NB4 (cell line): ENCODE results near the gene GRIA2.

ENCODE experiments used
- CTCF ChIP-seq: IDR thresholded peaks from one replicate; pipeline ENCODE4 v1.5.1; 2012; ENCODE audit warnings: low read depth, low read length
- POLR2A ChIP-seq: IDR thresholded peaks from 2 replicates; pipeline ENCODE4 v1.6.1; 2011; ENCODE audit warnings: mild to moderate bottlenecking; ENCODE audit not compliant: insufficient read length; ENCODE audit errors: extremely low read depth

DNA sequence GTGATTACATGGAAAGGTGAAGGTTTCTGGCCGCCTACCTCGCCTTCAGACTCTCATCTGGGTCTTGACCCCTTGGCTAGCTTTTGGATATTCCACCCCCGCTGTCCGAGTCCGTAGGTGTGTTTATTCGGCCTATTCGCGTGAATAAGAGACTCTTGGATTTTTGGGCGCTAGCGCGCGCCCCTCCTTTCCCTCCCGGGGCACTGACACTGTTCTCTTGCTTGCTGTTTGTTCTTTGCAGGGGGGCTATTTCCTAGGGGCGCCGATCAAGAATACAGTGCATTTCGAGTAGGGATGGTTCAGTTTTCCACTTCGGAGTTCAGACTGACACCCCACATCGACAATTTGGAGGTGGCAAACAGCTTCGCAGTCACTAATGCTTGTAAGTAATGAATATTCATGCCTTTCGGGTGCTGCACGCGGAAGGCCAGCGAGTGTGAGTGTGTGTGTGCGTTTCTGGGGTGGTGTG lies 932 bp downstream of the GRIA2 start:
- TF ChIP-seq CTCF: no peak
- no peak for TF ChIP-seq POLR2A
